GM12875 (cell line): ENCODE results near the gene OTOS.

Experiments
- H3K4me3 ChIP-seq: one replicate; pipeline ENCODE4 v1.5.1; 2011; ENCODE audit warnings: low read depth, low read length, control low read depth
- CTCF ChIP-seq: IDR thresholded peaks from 2 replicates; pipeline ENCODE4 v1.5.1; 2011; ENCODE audit warnings: low read depth, mild to moderate bottlenecking, control low read depth, inconsistent platforms, low read length, moderate library complexity, borderline replicate concordance; ENCODE audit not compliant: insufficient read depth

OTOS gene

GRCh38 chr2:240131941-240132650 is 8.4 kb downstream of the OTOS start:
- 0 out of 2 replicates have a peak, but pooled peaks have one; percentile 16 for TF ChIP-seq CTCF
- no peak overlapping the region for H3K4me3 ChIP-seq

GRCh38 chr2:240131296-240131695 is 9.2 kb downstream of the OTOS start:
- H3K4me3 ChIP-seq = no peak overlapping the region
- TF ChIP-seq CTCF = no peak

- H3K4me3 ChIP-seq = no peak overlapping the region
- no peak for TF ChIP-seq CTCF
Observed at GRCh38 chr2:240130393-240131195, 9.9 kb downstream of the OTOS start.

- no peak overlapping the region for H3K4me3 ChIP-seq
- TF ChIP-seq CTCF = no peak
Observed at GRCh38 chr2:240129731-240130392, 10.6 kb downstream of the OTOS start.

- TF ChIP-seq CTCF = no peak
- H3K4me3 ChIP-seq = no peak overlapping the region
Observed at GRCh38 chr2:240129311-240129710, 11.1 kb downstream of the OTOS start.

- no peak overlapping the region for H3K4me3 ChIP-seq
- TF ChIP-seq CTCF = no peak
Observed at GRCh38 chr2:240128608-240129145, 11.8 kb downstream of the OTOS start.
